Measurements from ENCODE around the gene DIP2B.

The DIP2B gene

DNA sequence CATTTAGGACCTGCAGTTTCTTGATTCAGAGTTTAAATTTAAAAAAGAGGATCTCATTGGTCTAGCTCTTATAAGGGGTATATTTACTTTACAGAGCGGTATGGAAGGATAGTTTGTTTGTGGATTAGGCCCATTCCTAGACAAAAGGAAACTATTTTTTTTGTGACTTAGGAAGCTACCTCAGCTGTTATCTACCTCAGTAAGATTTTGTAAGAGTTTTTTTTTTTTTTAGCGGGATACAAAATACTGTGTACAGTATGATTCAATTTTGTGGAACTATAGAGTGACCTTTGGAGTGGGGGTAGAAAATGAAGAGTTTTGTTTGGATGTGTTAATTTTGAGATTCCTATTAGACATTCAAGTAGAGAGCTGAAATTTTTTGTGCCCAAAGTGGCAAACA lies 154.5 kb downstream of the DIP2B start:
- TF ChIP-seq, protein P1, sequence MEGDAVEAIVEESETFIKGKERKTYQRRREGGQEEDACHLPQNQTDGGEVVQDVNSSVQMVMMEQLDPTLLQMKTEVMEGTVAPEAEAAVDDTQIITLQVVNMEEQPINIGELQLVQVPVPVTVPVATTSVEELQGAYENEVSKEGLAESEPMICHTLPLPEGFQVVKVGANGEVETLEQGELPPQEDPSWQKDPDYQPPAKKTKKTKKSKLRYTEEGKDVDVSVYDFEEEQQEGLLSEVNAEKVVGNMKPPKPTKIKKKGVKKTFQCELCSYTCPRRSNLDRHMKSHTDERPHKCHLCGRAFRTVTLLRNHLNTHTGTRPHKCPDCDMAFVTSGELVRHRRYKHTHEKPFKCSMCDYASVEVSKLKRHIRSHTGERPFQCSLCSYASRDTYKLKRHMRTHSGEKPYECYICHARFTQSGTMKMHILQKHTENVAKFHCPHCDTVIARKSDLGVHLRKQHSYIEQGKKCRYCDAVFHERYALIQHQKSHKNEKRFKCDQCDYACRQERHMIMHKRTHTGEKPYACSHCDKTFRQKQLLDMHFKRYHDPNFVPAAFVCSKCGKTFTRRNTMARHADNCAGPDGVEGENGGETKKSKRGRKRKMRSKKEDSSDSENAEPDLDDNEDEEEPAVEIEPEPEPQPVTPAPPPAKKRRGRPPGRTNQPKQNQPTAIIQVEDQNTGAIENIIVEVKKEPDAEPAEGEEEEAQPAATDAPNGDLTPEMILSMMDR (IDR thresholded peaks at IDR 0.05): no peak
- Histone ChIP-seq H3K27ac (no peak overlapping the region), H3K36me3 (peaks cover 28% of the 10 kb centered on the region)

DNA sequence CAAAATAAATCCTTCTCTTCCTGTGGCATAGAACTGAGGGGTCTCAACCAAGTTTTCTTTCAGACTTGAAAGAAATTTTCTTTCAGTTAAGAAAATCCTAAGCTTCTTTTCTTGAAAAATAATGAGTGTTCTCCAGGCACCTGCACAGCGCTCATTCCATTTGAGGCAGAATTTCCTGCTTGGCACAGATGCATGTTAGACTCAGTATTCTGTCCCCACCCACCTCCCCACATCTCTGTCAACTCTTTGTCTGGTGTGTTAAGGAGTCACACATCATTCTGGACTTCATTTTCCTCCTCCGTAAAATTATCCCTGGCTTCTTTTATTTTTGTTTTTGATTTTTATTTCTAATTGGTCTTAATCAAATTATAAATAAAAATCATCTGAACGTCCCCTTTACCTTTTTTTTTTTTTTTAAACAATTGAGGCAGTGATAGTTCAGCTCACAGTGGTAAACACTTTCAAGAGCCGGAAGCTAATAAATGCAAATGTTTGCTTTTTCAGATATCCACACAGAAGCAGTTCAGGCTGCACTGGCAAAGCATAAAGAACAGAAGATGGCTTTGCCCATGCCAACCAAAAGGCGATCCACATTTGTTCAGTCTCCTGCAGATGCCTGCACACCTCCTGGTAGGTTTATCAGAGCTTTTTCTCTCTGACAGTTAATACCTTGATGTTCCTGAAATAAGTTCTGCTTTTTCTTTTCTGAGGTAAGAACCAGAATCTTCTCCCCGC lies 155.1 kb downstream of the DIP2B start:
- Histone ChIP-seq H3K9me3 (no peaks in the 10 kb centered on the region), H3K27me3 (no peaks in the 10 kb centered on the region), H3K36me3 (peaks cover 28% of the 10 kb centered on the region), H3K4me1 (ENCODE audit: control insufficient read depth in 1 of 2, insufficient read depth in 1 of 2, low read depth in 1 of 2, low read length in 1 of 2) (peaks cover 6 to 8% of the 10 kb centered on the region in 2 experiments), H3K27ac (peak overlapping the region; percentile 7), H3K4me3 (ENCODE audit: low read depth in 1 of 2, low read length in 1 of 2) (no peak overlapping the region)
- TF ChIP-seq, protein P1 (IDR thresholded peaks at IDR 0.05): no peak

More for the DNA sequence above, 154.5 kb downstream of the DIP2B start:
- Histone ChIP-seq H3K4me1 (ENCODE audit: control insufficient read depth in 1 of 2, insufficient read depth in 1 of 2, low read depth in 1 of 2, low read length in 1 of 2) (peaks cover 1 to 5% of the 10 kb centered on the region in 2 experiments), H3K4me3 (ENCODE audit: low read depth in 1 of 2, low read length in 1 of 2) (no peak overlapping the region), H3K27me3 (no peaks in the 10 kb centered on the region), H3K9me3 (no peaks in the 10 kb centered on the region)

DNA sequence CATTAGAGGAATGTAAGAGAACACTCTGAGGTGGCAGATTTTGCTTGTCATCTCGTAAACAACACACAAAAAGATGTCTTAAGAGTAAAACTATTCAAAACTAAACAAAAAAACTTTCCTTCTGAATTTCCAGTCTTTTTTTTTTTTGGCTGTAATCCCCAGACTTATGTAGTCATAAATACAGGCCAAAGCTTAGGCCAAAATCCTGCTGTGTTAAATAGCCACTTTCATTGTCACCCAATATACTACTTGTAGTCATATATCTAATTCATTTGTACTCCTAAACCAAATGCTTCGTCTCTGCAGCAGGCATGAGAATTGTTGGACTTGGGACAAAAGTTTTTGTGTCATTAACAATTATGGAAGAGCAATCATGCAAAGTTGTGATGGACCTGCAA lies 155.6 kb downstream of the DIP2B start:
- no peak overlapping the region for H3K4me3 ChIP-seq (ENCODE audit: low read depth in 1 of 2, low read length in 1 of 2)
- no peaks in the 10 kb centered on the region for H3K27me3 ChIP-seq
- peaks cover 28% of the 10 kb centered on the region for H3K36me3 ChIP-seq
- no peaks in the 10 kb centered on the region for H3K9me3 ChIP-seq
- peaks cover 6 to 8% of the 10 kb centered on the region in 2 experiments for H3K4me1 ChIP-seq (ENCODE audit: control insufficient read depth in 1 of 2, insufficient read depth in 1 of 2, low read depth in 1 of 2, low read length in 1 of 2)
- TF ChIP-seq, protein P1 (IDR thresholded peaks at IDR 0.05): no peak
- peak overlapping the region; percentile 7 for H3K27ac ChIP-seq

DNA sequence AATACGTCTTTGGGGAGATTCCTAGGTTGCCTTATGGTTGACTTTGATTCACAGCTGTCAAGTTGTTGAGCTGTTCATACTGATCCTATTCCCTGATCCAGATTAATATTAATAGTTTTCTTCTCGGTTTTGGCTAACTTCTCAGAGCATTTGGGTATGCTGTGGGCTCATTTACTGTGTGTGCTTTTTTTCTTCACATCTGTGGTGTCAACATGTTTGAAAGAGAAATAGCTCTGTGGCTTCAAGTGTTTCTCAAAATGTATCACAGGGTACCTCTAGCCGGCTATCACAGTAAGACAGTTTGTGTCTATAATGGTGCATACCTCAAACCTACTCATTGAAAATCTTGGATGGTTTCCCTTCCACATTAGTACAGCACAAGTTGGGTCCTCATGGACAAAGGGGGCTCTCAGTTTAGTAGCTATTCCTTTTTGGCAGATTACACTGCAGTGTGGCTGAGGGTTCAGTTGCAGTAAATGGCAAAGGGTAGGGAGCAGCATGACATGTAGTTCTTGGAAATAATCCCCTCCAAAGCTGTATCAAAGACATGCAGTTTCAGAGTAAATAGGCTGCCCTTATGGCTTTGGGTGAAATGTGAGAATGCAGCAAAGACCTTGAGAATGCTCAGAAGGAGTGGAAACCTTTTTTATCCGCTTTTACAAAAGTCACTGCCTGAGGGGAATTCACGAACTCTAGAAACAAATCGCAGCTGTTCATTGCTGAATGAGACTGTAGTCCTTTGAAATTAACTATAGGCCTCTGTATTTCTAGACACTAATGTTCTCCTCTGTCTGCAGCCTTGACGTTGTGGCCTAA lies 156.7 kb downstream of the DIP2B start:
- H3K4me1 ChIP-seq (ENCODE audit: control insufficient read depth in 1 of 2, insufficient read depth in 1 of 2, low read depth in 1 of 2, low read length in 1 of 2): peaks cover 6 to 8% of the 10 kb centered on the region in 2 experiments
- H3K9me3 ChIP-seq: no peaks in the 10 kb centered on the region
- H3K27ac ChIP-seq: no peak overlapping the region
- H3K4me3 ChIP-seq (ENCODE audit: low read depth in 1 of 2, low read length in 1 of 2): no peak overlapping the region
- no peaks in the 10 kb centered on the region for H3K27me3 ChIP-seq
- peaks cover 28% of the 10 kb centered on the region for H3K36me3 ChIP-seq
- TF ChIP-seq, protein P1 (IDR thresholded peaks at IDR 0.05): no peak

DNA sequence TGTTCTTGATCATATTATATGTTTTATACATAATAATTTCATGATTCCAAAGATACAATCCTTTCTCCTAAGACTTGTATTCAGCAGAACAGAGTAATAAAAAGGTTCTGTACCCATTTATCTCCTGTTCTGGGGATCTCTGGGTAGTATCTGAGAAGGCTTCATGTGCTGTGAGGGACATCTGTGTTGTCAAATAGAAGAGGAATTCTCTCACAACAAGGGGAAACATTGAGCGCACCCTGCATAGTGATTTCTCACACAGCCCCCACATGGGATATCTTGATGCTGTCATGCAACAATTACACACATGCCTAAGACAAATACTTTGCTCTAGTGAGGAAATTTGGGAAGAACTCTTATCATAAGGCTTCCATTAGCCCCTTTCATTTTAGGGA lies 157.3 kb downstream of the DIP2B start:
- TF ChIP-seq, protein P1 (IDR thresholded peaks at IDR 0.05): no peak
- no peak overlapping the region for H3K4me3 ChIP-seq (ENCODE audit: low read depth in 1 of 2, low read length in 1 of 2)
- no peaks in the 10 kb centered on the region for H3K27me3 ChIP-seq
- no peaks in the 10 kb centered on the region for H3K9me3 ChIP-seq
- peaks cover 6 to 8% of the 10 kb centered on the region in 2 experiments for H3K4me1 ChIP-seq (ENCODE audit: control insufficient read depth in 1 of 2, insufficient read depth in 1 of 2, low read depth in 1 of 2, low read length in 1 of 2)
- H3K27ac ChIP-seq: no peak overlapping the region
- H3K36me3 ChIP-seq: peaks cover 28% of the 10 kb centered on the region

All from neutrophil (primary cell).